ENCODE data around the gene PPRC1.

Gene PPRC1

DNA sequence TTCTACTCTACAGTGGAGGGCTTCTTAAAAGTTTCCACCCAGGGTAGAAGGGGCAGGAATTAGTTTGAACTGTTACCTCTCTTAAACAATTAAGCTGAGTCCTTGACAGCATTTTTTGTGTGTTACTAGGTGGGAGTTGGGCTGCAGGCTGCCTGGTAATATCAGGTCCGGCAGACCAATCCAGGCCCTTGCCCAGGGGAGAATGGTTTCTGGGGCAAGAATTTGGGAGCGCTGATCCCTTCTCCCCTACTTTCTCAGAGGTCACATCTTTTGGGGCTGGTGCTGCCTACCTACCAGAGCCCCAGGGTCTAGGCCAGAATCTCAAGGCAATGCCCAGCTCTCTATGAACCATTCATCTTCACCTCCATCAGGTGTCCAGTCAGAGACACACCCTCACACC lies 1.6 kb downstream of the PPRC1 start:
- Histone ChIP-seq H3F3A (ENCODE audit: insufficient read depth) (peaks cover 8% of the 10 kb centered on the region; the same call in 1 of the 2 replicates), H3K9me3 (ENCODE audit: insufficient read depth, low read length) (no peaks in the 10 kb centered on the region), H3K27ac (ENCODE audit: low read depth, low read length) (no peak overlapping the region), H3K4me2 (ENCODE audit: low read depth, low read length, poor library complexity, severe bottlenecking) (peak overlapping the region; percentile 66), H3K36me3 (ENCODE audit: low read length) (peaks cover 13% of the 10 kb centered on the region; the same call in 1 of the 2 replicates), H3K9ac (ENCODE audit: low read length) (peak overlapping the region; percentile 92), H2AFZ (ENCODE audit: low read depth, low read length, severe bottlenecking) (no peak overlapping the region), H3K9me2 (replicated peaks; ENCODE audit: insufficient read depth, low read length) (no peaks in the 10 kb centered on the region), H4K20me1 (ENCODE audit: low read depth, low read length) (peaks cover 18% of the 10 kb centered on the region; the same call in 1 of the 2 replicates), H3K4me3 (ENCODE audit: insufficient read depth, low read length, poor library complexity, severe bottlenecking) (peak overlapping the region; percentile 89), H3K27me3 (ENCODE audit: low read length) (no peaks in the 10 kb centered on the region), H3K79me2 (ENCODE audit: insufficient read depth, low read length) (peaks cover 66% of the 10 kb centered on the region)
- TF ChIP-seq EZH2phosphoT487 (conservative IDR thresholded peaks at IDR 0.05; ENCODE audit: low read length): no peak
- TF ChIP-seq, protein P1, sequence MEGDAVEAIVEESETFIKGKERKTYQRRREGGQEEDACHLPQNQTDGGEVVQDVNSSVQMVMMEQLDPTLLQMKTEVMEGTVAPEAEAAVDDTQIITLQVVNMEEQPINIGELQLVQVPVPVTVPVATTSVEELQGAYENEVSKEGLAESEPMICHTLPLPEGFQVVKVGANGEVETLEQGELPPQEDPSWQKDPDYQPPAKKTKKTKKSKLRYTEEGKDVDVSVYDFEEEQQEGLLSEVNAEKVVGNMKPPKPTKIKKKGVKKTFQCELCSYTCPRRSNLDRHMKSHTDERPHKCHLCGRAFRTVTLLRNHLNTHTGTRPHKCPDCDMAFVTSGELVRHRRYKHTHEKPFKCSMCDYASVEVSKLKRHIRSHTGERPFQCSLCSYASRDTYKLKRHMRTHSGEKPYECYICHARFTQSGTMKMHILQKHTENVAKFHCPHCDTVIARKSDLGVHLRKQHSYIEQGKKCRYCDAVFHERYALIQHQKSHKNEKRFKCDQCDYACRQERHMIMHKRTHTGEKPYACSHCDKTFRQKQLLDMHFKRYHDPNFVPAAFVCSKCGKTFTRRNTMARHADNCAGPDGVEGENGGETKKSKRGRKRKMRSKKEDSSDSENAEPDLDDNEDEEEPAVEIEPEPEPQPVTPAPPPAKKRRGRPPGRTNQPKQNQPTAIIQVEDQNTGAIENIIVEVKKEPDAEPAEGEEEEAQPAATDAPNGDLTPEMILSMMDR (IDR thresholded peaks at IDR 0.05; ENCODE audit: insufficient read depth, low read length, poor library complexity, severe bottlenecking): no peak

DNA sequence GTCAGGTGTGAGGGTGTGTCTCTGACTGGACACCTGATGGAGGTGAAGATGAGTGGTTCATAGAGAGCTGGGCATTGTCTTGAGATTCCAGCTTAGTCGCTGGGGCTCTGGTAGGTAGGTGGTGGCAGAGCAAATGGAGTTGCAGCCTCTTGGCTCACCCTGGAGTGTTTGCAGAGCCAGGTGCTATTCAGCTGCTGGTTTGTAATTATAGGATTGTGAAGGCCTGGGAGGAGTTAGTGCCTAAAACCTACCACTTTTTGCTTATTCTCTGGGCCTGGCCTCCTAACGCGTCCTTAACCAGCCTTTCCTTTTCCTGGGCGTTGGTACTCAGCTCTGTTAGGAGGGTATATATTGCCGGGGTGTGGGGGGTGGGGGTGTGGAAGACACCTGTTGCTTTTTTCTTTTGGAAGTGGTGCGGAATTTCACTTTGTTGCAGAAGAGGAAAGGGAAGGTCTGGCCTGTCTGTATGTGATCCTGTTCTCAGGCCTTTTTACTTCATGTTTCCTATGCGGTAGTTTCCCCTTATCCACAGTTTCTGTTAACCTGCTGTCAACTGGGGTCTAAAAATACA lies 3.2 kb downstream of the PPRC1 start:
- Histone ChIP-seq H3K9me2 (replicated peaks; ENCODE audit: insufficient read depth, low read length) (no peaks in the 10 kb centered on the region), H2AFZ (ENCODE audit: low read depth, low read length, severe bottlenecking) (no peak overlapping the region), H3K36me3 (ENCODE audit: low read length) (peaks cover 13% of the 10 kb centered on the region; the same call in 1 of the 2 replicates), H3F3A (ENCODE audit: insufficient read depth) (peaks cover 8% of the 10 kb centered on the region; the same call in 1 of the 2 replicates), H3K27ac (ENCODE audit: low read depth, low read length) (no peak overlapping the region), H3K27me3 (ENCODE audit: low read length) (no peaks in the 10 kb centered on the region), H3K9me3 (ENCODE audit: insufficient read depth, low read length) (no peaks in the 10 kb centered on the region), H3K4me3 (ENCODE audit: insufficient read depth, low read length, poor library complexity, severe bottlenecking) (no peak overlapping the region), H3K9ac (ENCODE audit: low read length) (peak overlapping the region; percentile 92), H3K4me2 (ENCODE audit: low read depth, low read length, poor library complexity, severe bottlenecking) (peak overlapping the region; percentile 66), H3K79me2 (ENCODE audit: insufficient read depth, low read length) (peaks cover 82% of the 10 kb centered on the region), H4K20me1 (ENCODE audit: low read depth, low read length) (peaks cover 18% of the 10 kb centered on the region; the same call in 1 of the 2 replicates)
- no peak for TF ChIP-seq EZH2phosphoT487 (conservative IDR thresholded peaks at IDR 0.05; ENCODE audit: low read length)
- TF ChIP-seq, protein P1 (IDR thresholded peaks at IDR 0.05; ENCODE audit: insufficient read depth, low read length, poor library complexity, severe bottlenecking): no peak

DNA sequence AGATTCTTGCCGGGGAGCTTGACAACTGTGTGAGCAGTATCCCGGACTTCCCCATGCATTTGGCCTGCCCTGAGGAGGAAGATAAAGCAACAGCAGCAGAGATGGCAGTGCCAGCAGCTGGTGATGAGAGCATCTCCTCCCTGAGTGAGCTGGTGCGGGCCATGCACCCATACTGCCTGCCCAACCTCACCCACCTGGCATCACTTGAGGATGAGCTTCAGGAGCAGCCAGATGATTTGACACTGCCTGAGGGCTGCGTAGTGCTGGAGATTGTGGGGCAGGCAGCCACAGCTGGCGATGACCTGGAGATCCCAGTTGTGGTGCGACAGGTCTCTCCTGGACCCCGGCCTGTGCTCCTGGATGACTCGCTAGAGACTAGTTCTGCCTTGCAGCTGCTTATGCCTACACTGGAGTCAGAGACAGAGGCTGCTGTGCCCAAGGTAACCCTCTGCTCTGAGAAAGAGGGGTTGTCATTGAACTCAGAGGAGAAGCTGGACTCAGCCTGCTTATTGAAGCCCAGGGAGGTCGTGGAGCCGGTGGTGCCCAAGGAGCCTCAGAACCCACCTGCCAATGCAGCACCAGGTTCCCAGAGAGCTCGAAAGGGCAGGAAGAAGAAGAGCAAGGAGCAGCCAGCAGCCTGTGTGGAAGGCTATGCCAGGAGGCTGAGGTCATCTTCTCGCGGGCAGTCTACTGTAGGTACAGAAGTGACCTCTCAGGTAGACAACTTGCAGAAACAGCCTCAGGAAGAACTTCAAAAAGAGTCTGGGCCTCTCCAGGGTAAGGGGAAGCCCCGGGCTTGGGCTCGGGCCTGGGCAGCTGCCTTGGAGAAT lies 6.7 kb downstream of the PPRC1 start:
- Histone ChIP-seq H3K27me3 (ENCODE audit: low read length) (no peaks in the 10 kb centered on the region), H4K20me1 (ENCODE audit: low read depth, low read length) (peaks cover 15% of the 10 kb centered on the region; the same call in 1 of the 2 replicates), H3K4me3 (ENCODE audit: insufficient read depth, low read length, poor library complexity, severe bottlenecking) (no peak overlapping the region), H3F3A (ENCODE audit: insufficient read depth) (no peaks in the 10 kb centered on the region), H2AFZ (ENCODE audit: low read depth, low read length, severe bottlenecking) (no peak overlapping the region), H3K27ac (ENCODE audit: low read depth, low read length) (no peak overlapping the region), H3K79me2 (ENCODE audit: insufficient read depth, low read length) (peaks cover 80% of the 10 kb centered on the region), H3K9me2 (replicated peaks; ENCODE audit: insufficient read depth, low read length) (no peaks in the 10 kb centered on the region), H3K36me3 (ENCODE audit: low read length) (peaks cover 20% of the 10 kb centered on the region; the same call in 1 of the 2 replicates), H3K4me2 (ENCODE audit: low read depth, low read length, poor library complexity, severe bottlenecking) (no peak overlapping the region), H3K9ac (ENCODE audit: low read length) (no peak overlapping the region), H3K9me3 (ENCODE audit: insufficient read depth, low read length) (no peaks in the 10 kb centered on the region)
- TF ChIP-seq EZH2phosphoT487 (conservative IDR thresholded peaks at IDR 0.05; ENCODE audit: low read length): no peak
- TF ChIP-seq, protein P1 (IDR thresholded peaks at IDR 0.05; ENCODE audit: insufficient read depth, low read length, poor library complexity, severe bottlenecking): no peak
